IPS-18c (cell line): Measurements from ENCODE around the gene CDH23.
A peak's percentile ranks its signal among the peaks of the same experiment; 100 is the strongest.
"Not testable (repeated sequence)": the region's sequence is repeated elsewhere in the genome, so short reads cannot be mapped to it uniquely, and the experiment has no call there.

Experiments used
- H3K4me3 ChIP-seq: 2 replicates; pipeline ENCODE4 v1.7.0; 2013; ENCODE audit warnings: low read depth, mild to moderate bottlenecking, low read length, moderate library complexity; ENCODE audit not compliant: insufficient read depth
- H3K9me3 ChIP-seq: one replicate; pipeline ENCODE4 v1.6.1; 2013; ENCODE audit warnings: mild to moderate bottlenecking, low read length, moderate library complexity; ENCODE audit not compliant: control insufficient read depth, insufficient read depth

Gene CDH23

DNA sequence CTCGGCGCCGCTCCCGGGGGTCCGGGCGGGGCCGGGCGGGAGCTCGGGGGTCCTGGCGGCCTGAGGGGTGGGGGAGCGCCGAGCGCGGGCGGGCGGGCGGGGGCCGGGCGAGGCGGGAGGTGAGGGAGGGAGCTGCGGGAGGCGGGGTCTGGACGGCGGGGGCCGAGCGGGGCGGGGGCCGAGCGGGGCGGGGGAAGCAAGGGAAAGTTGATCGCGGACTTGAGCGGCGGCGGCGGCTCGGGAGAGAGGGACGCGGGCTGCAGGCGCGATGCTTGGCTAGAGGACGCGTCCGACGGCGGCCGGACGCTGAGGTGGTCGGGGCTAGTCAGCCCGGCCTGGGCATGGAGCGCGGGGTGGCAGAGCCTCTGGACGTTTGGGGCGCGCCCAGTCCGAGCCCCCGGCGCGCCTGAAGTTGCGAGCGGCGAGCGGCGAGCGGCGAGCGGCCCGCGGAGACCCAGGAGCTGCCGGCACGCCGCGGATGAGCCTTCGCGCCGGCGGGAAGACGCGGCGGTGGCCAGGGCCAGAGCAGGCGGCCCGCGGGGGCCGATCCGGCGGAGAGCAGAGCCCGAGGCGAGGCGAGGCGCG is at the start of gene CDH23:
Gene CDH23 (plus strand): TSS at position 210 of the 585 bp plus-strand sequence. CDS start 42,912 bp downstream, outside the sequence.
- Histone ChIP-seq H3K4me3 (peak within 1 kb of the TSS; percentile 69), H3K9me3 (peaks cover 2% of the 10 kb centered on the region)

DNA sequence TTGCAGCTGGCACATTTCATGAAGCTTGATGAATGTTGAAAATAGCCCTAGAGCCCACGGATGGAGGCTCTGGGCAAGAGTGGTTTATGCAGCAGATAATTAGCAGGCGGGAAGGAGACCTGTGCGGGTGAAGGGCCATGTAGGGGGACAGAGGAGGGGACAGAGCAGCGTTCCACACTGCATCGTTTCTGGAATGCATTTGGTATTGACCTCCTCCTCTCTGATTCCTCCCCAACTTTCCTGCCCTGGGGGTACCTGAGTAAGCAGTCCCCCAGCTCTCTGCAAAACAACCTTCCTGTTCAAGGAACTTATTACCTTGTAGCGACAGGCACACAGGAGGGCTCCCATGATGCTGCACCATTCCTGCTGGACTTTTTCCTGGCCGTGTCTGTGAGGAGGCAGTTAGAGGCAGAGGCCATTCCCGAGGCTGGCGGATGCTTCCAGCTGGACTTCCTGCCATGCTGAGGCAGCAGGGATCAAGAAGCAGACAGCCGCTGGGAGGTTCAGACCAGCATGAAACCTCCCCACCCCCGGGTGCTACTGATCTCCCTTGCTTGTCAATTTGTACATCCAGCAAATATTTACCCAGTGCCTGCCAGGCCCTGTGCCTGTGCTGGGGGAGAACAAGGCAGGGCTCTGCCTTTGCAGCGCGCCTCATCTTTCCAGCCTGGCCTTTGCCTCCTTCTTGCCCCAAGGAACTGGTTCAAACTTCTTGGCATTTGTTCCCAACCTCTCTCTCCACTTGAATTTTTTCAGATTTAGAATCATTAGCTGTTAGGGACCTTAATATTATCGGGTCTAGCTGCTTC is 48.9 kb upstream of the CDH23 start:
- H3K9me3 ChIP-seq, result no peaks in the 10 kb centered on the region
- H3K4me3 ChIP-seq, result no peak overlapping the region

DNA sequence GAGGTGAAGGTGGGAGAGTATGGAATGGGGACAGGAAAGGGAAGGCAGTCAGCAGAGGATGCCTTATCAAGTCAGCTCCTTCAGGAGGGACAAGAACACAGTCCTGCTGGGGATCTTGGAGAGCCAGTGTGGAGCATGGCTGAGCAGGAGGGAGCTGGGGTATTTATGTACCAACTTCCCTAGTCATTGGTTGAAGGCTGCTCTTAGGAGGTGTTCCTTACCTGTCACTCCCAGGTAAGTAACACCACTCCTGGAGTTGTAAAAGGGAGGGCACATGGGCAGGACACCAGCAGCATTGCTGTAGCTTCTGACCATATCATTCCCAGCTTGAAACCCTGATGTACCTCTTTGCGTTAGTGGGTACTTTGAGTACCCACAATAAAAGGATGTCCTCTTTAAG is 47.9 kb upstream of the CDH23 start:
- H3K9me3 ChIP-seq, result no peaks in the 10 kb centered on the region

DNA sequence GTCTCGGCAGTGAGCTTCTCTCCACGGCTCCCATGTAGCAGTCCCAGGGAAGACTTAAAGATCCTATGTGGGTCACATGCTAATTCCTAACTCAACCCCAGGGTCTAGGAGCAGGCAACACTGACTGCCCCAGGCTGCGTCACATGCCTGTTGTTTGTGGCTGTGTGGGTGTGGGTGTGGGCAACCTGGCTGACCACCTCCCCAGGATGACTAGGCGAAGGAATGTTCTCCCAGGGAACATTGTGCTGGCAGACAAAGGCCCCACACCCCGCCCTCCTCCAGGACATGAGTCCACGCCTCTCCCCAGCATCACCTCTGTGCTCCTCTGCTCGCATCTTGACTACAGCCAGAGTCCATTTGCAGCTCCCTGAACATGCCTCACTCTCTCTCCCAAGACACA is 47.3 kb upstream of the CDH23 start:
- no peak overlapping the region for H3K4me3 ChIP-seq

More for the DNA sequence above, 47.9 kb upstream of the CDH23 start:
- peak overlapping the region; percentile 9; the same call in 1 of the 2 replicates for H3K4me3 ChIP-seq

DNA sequence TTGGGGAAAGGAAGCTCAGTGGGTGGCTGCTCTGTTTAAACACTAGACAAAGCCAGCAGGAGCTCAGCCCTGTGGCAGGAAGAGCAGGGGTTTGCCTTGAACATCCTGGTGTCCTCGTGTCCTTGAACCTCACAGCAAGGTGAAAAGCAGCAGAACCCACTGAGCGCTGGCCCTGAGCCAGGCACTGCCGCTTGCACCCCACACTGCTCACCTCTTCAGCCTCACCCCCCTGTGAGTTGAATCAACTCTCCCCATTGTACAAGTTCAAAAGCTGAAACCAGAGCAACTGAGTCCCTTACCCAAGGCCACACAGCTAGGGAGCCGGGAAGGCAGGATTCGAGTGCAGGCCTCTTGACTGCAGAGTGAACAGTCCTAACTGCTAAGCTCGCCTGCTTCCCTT is 45.6 kb upstream of the CDH23 start:
- Histone ChIP-seq H3K4me3 (no peak overlapping the region), H3K9me3 (no peaks in the 10 kb centered on the region)

More for the DNA sequence above, 47.3 kb upstream of the CDH23 start:
- no peaks in the 10 kb centered on the region for H3K9me3 ChIP-seq

DNA sequence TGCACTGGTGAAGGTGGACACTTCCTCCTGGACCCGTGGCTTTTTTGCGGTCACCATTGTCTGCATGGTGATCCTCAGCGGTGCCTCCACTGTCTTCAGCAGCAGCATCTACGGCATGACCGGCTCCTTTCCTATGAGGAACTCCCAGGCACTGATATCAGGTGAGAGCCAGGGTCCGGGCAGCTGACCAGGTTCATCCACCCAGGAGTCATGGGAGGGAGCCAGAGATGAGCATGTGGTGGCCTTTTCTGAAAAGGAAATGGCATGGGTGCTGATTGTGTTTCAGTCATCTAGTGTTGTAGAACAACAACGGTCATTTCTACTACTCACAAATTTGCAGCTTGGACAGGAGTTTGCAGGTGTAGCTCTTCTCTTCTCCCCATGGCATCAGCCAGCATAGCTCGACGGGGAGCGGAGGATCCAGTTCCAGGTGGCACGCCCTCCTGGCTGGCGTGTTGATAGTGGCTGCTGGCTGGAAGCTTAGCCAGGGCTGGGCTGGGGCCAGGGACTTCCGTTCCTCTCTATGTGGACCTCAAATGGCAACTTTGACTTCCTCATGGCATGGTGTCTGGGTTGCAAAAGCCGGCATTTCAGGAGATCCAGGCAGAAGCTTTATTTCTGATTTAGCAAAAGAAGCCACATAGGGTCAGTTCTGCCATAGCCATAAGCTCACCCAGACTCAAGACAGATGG is 44.9 kb upstream of the CDH23 start:
- no peaks in the 10 kb centered on the region for H3K9me3 ChIP-seq
- no peak overlapping the region for H3K4me3 ChIP-seq

DNA sequence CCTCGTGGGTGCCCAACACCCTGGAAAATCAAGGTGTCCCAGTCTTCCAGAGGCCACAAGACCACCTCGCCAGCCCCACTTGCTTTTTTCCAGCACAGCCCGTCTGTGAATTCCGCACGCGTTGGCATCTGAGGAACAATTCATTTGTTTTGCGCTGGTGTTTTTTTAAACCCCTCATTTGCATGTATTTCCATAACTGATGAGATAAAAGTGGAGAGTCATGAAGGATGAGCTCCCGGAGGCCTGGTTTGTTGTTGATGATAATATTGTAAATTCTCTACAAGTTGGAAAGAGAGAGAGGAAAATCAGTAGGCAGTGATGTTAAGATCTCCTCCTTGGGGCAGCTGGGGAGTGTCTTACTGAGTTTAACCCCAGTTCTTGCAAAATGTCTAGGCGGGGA is 43.1 kb upstream of the CDH23 start:
- Histone ChIP-seq H3K9me3 (no peaks in the 10 kb centered on the region), H3K4me3 (no peak overlapping the region)

DNA sequence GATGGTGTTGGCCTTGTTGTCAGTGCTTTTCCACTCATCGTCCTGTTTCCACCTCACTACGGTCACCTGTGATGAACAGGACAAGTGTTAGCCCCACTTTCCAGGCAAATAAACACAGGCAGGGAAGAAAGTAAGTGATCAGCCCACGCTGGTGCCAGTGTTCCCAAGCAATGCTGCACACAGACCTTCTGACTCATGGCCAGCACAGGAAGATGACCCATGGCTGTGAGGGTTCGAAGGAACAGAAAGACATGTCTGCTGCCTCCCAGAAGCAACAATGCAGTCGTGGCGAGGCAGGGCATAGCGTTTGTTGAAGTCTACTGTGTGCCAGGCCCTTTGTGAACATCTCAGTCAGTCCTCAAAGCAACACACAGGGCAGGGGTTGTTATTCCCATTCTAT is 41.9 kb upstream of the CDH23 start:
- no peak overlapping the region for H3K4me3 ChIP-seq
- H3K9me3 ChIP-seq, result no peaks in the 10 kb centered on the region

DNA sequence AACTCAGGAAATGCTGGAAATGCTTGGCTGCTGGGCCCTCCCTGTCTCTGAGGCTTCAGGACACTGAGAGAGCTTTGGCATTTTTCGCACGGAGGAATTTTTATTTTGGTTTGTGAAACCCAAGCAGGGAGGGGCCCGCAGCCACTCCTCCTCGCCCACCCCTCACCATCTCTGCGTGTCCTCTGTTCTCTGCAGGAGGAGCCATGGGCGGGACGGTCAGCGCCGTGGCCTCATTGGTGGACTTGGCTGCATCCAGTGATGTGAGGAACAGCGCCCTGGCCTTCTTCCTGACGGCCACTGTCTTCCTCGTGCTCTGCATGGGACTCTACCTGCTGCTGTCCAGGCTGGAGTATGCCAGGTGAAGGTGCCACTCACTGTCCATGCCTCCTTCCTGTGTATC is 40.8 kb upstream of the CDH23 start:
- H3K4me3 ChIP-seq, result no peak overlapping the region
- H3K9me3 ChIP-seq, result no peaks in the 10 kb centered on the region

DNA sequence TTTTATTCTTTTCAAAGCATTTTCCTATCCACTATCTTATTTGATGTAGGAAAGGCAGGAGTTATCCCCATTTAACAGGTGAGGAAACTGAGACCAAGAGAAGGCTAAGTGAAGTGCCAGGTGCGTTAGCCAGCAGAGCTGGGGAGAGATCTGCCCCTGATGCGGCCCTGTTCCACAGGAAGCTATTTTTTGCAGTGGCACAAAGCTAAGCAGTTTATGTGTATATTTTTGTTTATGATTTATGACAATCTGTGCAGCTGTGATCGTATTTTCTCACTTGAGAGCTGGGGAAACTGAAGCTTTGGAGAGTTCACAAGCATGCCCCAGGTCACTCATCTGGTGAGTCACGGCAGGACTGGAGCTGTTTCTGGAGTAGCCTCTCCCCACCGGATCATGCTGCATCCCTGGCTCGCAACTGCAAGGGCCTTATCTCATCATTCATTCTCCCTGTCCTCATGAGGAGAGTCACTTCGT is 38.9 kb upstream of the CDH23 start:
- H3K9me3 ChIP-seq, result no peaks in the 10 kb centered on the region
- H3K4me3 ChIP-seq, result no peak overlapping the region

DNA sequence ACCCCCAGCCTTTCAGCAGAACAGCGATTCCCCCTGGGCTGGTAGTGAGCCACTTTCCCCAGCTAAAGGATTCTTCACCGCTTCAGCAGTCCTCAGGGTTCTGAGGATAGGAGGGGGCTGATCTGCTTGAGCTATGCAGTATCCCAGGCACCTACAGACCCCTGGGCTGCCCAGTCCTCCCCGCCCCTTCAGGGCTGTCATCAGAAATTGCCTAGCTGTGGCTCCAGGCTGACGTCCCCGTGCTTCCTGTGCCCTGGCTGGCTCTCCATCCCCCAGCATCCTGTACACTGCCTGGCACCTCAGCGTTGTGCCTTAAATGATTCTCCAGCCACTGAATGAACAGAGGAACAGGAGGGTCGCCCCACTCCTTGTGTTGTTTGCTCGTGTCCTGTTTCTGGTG is 38.4 kb upstream of the CDH23 start:
- Histone ChIP-seq H3K4me3 (no peak overlapping the region), H3K9me3 (no peaks in the 10 kb centered on the region)

DNA sequence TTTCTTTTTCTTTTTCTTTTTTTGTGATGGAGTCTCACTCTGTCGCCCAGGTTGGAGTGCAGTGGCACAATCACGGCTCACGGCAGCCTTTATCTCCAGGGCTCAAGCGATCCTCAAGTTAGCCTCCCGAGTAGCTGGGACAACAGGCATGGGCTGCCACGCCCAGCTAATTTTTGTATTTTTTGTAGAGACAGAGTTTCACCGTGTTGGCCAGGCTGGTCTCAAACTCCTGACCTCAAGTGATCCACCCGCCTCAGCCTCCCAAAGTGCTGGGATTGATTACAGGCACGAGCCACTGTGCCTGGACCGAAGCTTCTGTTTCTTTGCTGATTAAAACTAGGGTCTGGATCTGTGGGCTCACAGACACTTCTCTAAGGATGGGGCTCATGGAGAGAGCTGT is 37.8 kb upstream of the CDH23 start:
- not testable (repeated sequence) for H3K9me3 ChIP-seq, H3K4me3 ChIP-seq

DNA sequence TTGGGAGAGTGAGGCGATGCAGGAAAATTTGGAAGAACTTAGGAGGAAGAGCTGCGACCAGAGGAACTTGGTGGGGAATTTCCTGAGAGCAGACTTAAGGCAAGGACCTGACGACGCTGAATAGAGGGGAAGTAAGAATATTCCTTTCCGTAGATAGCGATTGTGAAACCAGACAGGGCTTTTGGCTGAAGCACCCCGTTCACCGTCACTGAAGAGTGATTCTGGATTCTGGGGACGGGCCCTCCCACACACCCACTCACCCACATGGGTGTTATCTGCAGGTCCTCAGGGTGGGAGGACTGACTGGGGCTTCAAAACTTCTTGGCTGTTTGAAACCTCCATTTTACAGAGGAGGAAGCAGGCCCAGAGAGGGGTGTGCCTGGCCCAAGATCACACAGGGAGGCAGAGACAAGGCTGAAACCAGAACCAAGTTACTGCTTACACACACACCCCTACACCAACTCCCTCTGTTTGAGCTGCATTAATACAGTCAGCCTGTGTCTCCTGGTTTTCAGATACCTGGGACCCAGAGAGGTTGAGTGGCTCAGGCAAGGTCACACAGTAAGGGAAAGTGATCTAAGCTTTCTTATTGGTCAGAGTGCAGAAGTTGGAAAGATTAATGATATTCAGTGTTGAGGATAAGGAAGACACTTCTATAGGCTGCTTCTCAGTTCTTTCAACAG is 37.2 kb upstream of the CDH23 start:
- no peaks in the 10 kb centered on the region for H3K9me3 ChIP-seq
- H3K4me3 ChIP-seq, result no peak overlapping the region

DNA sequence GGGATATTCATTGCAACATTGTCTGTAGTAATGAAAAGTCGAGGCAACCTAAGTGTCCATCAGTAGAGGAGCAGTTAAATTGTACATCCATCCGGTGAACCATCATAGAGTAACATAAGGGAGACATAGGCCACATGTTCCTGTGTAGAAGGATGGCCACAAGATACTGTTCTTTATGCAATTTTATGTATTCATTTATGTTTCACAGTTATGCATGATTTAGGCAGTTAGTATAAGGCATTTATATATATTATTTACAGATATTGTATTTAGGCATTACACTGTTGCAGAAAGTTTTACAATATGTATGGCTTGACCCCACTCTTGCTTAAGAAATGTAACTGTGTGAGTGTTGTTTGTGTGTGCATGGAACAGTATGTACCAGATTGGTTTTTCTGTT is 36.0 kb upstream of the CDH23 start:
- Histone ChIP-seq H3K4me3 (no peak overlapping the region), H3K9me3 (no peaks in the 10 kb centered on the region)

DNA sequence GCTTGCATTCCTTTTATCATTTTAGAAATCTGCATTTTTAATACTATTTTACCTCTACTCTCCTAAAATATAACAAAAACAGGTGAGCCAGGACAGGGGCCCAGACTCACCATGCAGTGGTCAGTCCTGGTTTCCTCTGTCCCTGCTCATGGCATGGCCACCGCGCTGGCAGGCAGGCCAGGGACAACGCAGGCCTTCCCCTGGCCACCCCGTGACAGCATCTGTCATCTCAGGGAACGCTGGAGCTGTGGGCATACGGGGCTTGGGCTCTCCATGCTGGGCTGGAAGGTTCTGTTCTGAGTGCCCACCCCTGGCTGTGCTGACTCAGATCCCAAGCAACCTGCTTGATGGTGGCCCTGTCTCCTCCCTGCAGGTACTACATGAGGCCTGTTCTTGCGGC is 35.1 kb upstream of the CDH23 start:
- no peak overlapping the region for H3K4me3 ChIP-seq
- H3K9me3 ChIP-seq, result no peaks in the 10 kb centered on the region

DNA sequence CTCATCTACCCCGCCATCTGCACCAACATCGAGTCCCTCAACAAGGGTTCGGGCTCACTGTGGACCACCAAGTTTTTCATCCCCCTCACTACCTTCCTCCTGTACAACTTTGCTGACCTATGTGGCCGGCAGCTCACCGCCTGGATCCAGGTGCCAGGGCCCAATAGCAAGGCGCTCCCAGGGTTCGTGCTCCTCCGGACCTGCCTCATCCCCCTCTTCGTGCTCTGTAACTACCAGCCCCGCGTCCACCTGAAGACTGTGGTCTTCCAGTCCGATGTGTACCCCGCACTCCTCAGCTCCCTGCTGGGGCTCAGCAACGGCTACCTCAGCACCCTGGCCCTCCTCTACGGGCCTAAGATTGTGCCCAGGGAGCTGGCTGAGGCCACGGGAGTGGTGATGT is 34.6 kb upstream of the CDH23 start:
- Histone ChIP-seq H3K4me3 (no peak overlapping the region), H3K9me3 (no peaks in the 10 kb centered on the region)

DNA sequence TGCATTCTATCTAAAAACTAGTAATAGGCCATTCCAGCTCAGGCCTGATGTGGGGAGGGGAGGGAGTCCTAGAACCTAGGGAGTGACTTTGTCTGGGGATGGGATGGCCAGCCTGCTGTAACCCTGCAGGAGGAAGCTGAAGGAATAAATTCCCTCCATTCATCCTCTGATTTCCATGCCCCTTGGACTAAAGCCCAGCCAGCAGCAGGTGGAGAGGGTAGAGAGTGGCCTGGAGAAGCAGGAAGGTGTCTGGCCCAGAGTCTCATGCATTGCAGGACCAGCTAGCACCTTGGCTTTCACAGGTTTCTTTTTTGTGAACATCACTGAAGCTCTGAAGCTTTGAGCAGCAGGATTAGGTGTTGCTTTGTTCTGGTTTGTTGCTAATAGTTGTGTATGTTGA is 32.8 kb upstream of the CDH23 start:
- H3K9me3 ChIP-seq, result no peaks in the 10 kb centered on the region

More for the DNA sequence above, 32.8 kb upstream of the CDH23 start:
- H3K4me3 ChIP-seq, result no peak overlapping the region
